ENCODE measurements around the gene PRKAR2A.
A peak's percentile ranks its signal among the peaks of the same experiment; 100 is the strongest.
"Not testable (repeated sequence)": the region's sequence is repeated elsewhere in the genome, so short reads cannot be mapped to it uniquely, and the experiment has no call there.

Gene PRKAR2A

GRCh38 chr3:48776854-48777253 lies 70.8 kb downstream of the PRKAR2A start:
- Mint-ChIP-seq H3K27ac (no peak overlapping the region), H3K4me1 (no peaks in the 10 kb centered on the region), H3K9me3 (no peaks in the 10 kb centered on the region), H3K36me3 (ENCODE audit: low read depth) (peaks cover 15% of the 10 kb centered on the region), H3K4me3 (no peak overlapping the region), H3K27me3 (no peaks in the 10 kb centered on the region)
- DNase-seq (no peak), ATAC-seq (no peak)

DNA sequence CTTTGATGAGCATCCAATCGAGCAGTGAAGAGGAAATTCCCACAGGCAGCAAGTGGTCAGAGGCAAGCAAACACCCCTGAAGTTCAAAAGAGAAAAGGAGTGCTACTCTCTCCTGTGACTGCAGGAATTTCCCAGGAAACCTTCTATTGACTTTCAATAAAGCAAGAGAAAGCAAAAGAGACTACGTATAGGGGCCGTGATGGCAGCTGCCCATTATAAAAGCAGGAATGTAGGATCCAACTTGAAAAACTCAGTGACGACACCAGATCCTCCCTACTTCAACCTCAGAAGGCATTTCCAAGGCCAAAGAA lies 77.5 kb downstream of the PRKAR2A start:
- H3K4me3 Mint-ChIP-seq = no peak overlapping the region
- no peak overlapping the region for H3K27ac Mint-ChIP-seq
- ATAC-seq (no peak), DNase-seq (no peak)
- H3K36me3 Mint-ChIP-seq (ENCODE audit: low read depth) = peaks cover 17% of the 10 kb centered on the region
- H3K9me3 Mint-ChIP-seq = no peaks in the 10 kb centered on the region
- H3K4me1 Mint-ChIP-seq = no peaks in the 10 kb centered on the region
- H3K27me3 Mint-ChIP-seq = no peaks in the 10 kb centered on the region

- Mint-ChIP-seq H3K9me3 (no peaks in the 10 kb centered on the region), H3K27me3 (no peaks in the 10 kb centered on the region), H3K4me1 (no peaks in the 10 kb centered on the region), H3K27ac (no peak overlapping the region), H3K4me3 (no peak overlapping the region), H3K36me3 (ENCODE audit: low read depth) (peaks cover 16% of the 10 kb centered on the region)
- DNase-seq = no peak
- ATAC-seq = no peak
Observed at GRCh38 chr3:48765376-48765775, 82.3 kb downstream of the PRKAR2A start.

DNA sequence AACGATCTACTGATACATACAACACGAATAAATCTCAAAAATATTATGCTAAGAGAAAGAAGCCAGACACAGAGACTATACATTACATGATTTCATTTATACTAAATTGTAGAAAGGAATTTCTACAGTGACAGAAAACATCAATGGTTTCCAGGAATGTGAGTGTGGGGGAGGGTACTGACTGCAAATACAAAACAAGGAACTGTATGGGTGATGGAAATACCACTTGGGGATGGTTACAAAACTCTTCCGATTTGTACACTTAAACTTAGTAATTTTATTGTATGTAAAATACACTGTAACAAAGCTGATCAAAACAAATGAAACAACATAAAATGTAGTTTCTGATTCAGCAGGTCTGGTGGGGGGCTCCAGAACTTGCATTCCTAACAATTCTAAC lies 84.9 kb downstream of the PRKAR2A start:
- ATAC-seq (no peak), DNase-seq (no peak)
- Mint-ChIP-seq H3K4me1 (no peaks in the 10 kb centered on the region), H3K27ac (no peak overlapping the region), H3K27me3 (no peaks in the 10 kb centered on the region), H3K36me3 (ENCODE audit: low read depth) (peaks cover 18% of the 10 kb centered on the region), H3K4me3 (no peak overlapping the region), H3K9me3 (no peaks in the 10 kb centered on the region)

- DNase-seq, H3K4me1 Mint-ChIP-seq, H3K9me3 Mint-ChIP-seq, H3K4me3 Mint-ChIP-seq, H3K27me3 Mint-ChIP-seq, ATAC-seq, H3K27ac Mint-ChIP-seq: not testable (repeated sequence)
- H3K36me3 Mint-ChIP-seq (ENCODE audit: low read depth) = peaks cover 20% of the 10 kb centered on the region
Observed at GRCh38 chr3:48759991-48760540, 87.6 kb downstream of the PRKAR2A start.

DNA sequence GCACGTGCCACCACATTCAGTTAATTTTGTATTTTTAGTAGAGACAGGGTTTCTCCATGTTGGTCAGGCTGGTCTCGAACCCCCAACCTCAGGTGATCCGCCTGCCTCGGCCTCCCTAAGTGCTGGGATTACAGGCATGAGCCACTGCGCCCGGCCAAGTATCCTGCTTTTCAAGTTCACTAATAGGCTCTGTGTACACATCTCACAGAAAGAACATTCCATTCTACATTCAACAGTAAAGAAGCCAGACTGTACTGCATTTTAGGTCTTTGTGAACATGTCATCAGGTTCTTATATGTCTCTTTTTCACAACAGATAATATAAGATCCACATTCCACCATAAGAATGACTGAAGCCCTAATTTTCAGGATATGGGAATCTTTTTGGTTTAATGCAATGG lies 88.1 kb downstream of the PRKAR2A start:
- not testable (repeated sequence) for H3K4me1 Mint-ChIP-seq, ATAC-seq, H3K27ac Mint-ChIP-seq, DNase-seq, H3K4me3 Mint-ChIP-seq, H3K9me3 Mint-ChIP-seq, H3K27me3 Mint-ChIP-seq
- peaks cover 17% of the 10 kb centered on the region for H3K36me3 Mint-ChIP-seq (ENCODE audit: low read depth)

GRCh38 chr3:48759071-48759470 lies 88.6 kb downstream of the PRKAR2A start:
- Mint-ChIP-seq H3K36me3 (ENCODE audit: low read depth) (peaks cover 16% of the 10 kb centered on the region), H3K27ac (no peak overlapping the region), H3K4me1 (peaks cover 8% of the 10 kb centered on the region), H3K27me3 (no peaks in the 10 kb centered on the region), H3K4me3 (no peak overlapping the region), H3K9me3 (no peaks in the 10 kb centered on the region)
- no peak for DNase-seq
- no peak for ATAC-seq

- H3K36me3 Mint-ChIP-seq (ENCODE audit: low read depth) = peaks cover 14% of the 10 kb centered on the region
- peak overlapping the region; percentile 26 for H3K27ac Mint-ChIP-seq
- H3K9me3 Mint-ChIP-seq = no peaks in the 10 kb centered on the region
- H3K27me3 Mint-ChIP-seq = no peaks in the 10 kb centered on the region
- ATAC-seq (peak; percentile 86), DNase-seq (no peak)
- no peak overlapping the region for H3K4me3 Mint-ChIP-seq
- peaks cover 8% of the 10 kb centered on the region for H3K4me1 Mint-ChIP-seq
Observed at GRCh38 chr3:48756640-48757039, 91.0 kb downstream of the PRKAR2A start.

GRCh38 chr3:48750856-48751255 lies 96.8 kb downstream of the PRKAR2A start:
- H3K4me3 Mint-ChIP-seq = no peak overlapping the region
- no peak for ATAC-seq
- no peak for DNase-seq
- peaks cover 10% of the 10 kb centered on the region for H3K36me3 Mint-ChIP-seq (ENCODE audit: low read depth)
- no peaks in the 10 kb centered on the region for H3K9me3 Mint-ChIP-seq
- H3K27me3 Mint-ChIP-seq = no peaks in the 10 kb centered on the region
- H3K4me1 Mint-ChIP-seq = no peaks in the 10 kb centered on the region
- no peak overlapping the region for H3K27ac Mint-ChIP-seq

DNA sequence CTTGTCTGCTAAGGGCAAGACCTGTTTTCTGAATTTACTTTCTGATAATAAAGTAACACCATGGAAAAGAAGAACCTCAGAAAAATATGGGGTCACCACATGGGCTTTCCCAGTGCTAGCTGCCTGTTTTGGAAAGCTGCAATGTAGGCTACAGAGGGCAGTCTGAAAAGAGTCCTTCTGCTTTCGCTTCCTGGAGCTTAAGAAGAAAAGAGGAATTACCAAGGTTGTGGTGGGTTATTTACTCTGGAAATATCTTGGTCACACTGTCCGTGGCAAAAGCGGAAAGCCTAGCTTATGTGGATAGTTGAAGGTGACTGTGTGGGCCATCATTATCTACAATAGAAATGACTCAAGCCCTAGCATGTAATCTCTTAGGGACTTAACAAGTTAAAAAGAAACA lies 98.9 kb downstream of the PRKAR2A start:
- H3K27ac Mint-ChIP-seq = no peak overlapping the region
- no peak for DNase-seq
- H3K27me3 Mint-ChIP-seq = no peaks in the 10 kb centered on the region
- no peak for ATAC-seq
- peaks cover 13% of the 10 kb centered on the region for H3K36me3 Mint-ChIP-seq (ENCODE audit: low read depth)
- peaks cover 2% of the 10 kb centered on the region for H3K4me1 Mint-ChIP-seq
- no peaks in the 10 kb centered on the region for H3K9me3 Mint-ChIP-seq
- no peak overlapping the region for H3K4me3 Mint-ChIP-seq

GRCh38 chr3:48747706-48748105 lies 100.0 kb downstream of the PRKAR2A start:
- Mint-ChIP-seq H3K4me3 (no peak overlapping the region), H3K4me1 (peaks cover 2% of the 10 kb centered on the region), H3K9me3 (no peaks in the 10 kb centered on the region), H3K36me3 (ENCODE audit: low read depth) (peaks cover 13% of the 10 kb centered on the region), H3K27me3 (no peaks in the 10 kb centered on the region), H3K27ac (no peak overlapping the region)
- DNase-seq = no peak
- ATAC-seq = no peak

GRCh38 chr3:48747015-48747615 lies 100.6 kb downstream of the PRKAR2A start:
- H3K9me3 Mint-ChIP-seq = no peaks in the 10 kb centered on the region
- no peak overlapping the region for H3K27ac Mint-ChIP-seq
- no peak for ATAC-seq
- H3K27me3 Mint-ChIP-seq = no peaks in the 10 kb centered on the region
- DNase-seq = no peak
- H3K36me3 Mint-ChIP-seq (ENCODE audit: low read depth) = peaks cover 13% of the 10 kb centered on the region
- H3K4me3 Mint-ChIP-seq = no peak overlapping the region
- peaks cover 2% of the 10 kb centered on the region for H3K4me1 Mint-ChIP-seq

DNA sequence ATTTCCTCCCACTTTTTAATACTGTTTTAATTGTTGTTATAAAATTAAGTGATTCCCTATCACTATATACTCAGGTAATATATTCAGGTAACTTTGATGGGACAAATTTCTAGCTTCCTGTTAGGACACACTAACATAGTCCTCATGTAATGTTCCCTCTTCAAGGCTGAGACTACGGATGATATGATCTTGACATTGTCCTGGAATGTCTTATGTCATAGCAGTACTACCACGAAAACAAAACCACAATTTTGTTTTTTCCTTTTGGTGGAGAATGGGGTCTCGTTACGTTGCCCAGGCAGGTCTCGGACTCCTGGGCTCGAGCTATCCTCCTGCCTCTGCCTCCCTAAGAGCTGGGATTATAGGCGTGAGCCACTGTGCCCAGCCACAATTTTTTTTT lies 103.9 kb downstream of the PRKAR2A start:
- no peaks in the 10 kb centered on the region for H3K9me3 Mint-ChIP-seq

GRCh38 chr3:48741226-48741625 lies 106.4 kb downstream of the PRKAR2A start:
- not testable (repeated sequence) for H3K9me3 Mint-ChIP-seq; H3K4me1 Mint-ChIP-seq; H3K27me3 Mint-ChIP-seq; H3K36me3 Mint-ChIP-seq (ENCODE audit: low read depth); H3K4me3 Mint-ChIP-seq; DNase-seq; ATAC-seq; H3K27ac Mint-ChIP-seq

More for the DNA sequence above, 103.9 kb downstream of the PRKAR2A start:
- Mint-ChIP-seq H3K27ac (no peak overlapping the region), H3K36me3 (ENCODE audit: low read depth) (peaks cover 9% of the 10 kb centered on the region), H3K4me1 (peaks cover 2% of the 10 kb centered on the region), H3K27me3 (no peaks in the 10 kb centered on the region), H3K4me3 (no peak overlapping the region)
- DNase-seq = no peak
- ATAC-seq = no peak

GRCh38 chr3:48739955-48740823 lies 107.5 kb downstream of the PRKAR2A start:
- DNase-seq = peak; percentile 62
- no peaks in the 10 kb centered on the region for H3K4me1 Mint-ChIP-seq
- ATAC-seq = peak; percentile 85
- no peaks in the 10 kb centered on the region for H3K9me3 Mint-ChIP-seq
- no peaks in the 10 kb centered on the region for H3K36me3 Mint-ChIP-seq (ENCODE audit: low read depth)
- no peak overlapping the region for H3K4me3 Mint-ChIP-seq
- H3K27ac Mint-ChIP-seq = no peak overlapping the region
- no peaks in the 10 kb centered on the region for H3K27me3 Mint-ChIP-seq

All from activated naive CD8-positive, alpha-beta T cell treated with anti-CD3 and anti-CD28 coated beads, Interleukin-2, amount 50 U/mL, for 24 hours (primary cell).